Measurements from ENCODE around the gene GMPR.
A peak's percentile ranks its signal among the peaks of the same experiment; 100 is the strongest.

Gene GMPR

DNA sequence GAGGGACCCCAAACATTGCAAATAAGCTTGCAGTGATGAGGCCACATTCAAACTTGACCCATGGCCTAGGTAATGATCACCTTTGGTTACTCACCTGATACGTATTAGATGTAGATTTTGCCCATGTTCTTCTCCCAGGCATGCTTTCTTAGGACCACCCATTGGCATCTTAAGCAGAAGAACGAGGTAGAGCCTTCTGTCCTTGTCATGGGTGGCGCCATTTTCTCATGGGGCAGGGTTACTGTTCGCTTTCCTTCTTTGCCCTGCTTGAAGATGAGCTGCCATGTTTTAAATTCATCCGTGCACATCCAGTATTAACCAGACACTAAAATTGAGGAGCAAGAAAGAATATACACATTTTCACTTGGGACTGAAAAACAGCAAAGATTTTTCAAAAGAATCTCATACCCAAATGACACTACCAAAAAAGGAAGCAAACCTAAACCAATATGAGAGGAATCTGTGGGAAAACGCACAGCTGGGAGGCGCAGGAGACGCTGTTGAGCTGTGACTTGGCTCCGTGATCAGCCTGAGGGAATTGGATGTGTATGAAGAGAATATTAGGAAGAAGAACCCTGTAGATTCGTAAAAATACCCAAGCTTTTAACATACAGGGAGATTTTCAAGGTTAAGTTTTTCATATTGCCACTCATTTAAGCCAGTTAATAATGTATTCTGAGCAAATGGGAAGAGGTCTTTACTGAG lies 36.6 kb downstream of the GMPR start:
- DNase-seq, result no peak

DNA sequence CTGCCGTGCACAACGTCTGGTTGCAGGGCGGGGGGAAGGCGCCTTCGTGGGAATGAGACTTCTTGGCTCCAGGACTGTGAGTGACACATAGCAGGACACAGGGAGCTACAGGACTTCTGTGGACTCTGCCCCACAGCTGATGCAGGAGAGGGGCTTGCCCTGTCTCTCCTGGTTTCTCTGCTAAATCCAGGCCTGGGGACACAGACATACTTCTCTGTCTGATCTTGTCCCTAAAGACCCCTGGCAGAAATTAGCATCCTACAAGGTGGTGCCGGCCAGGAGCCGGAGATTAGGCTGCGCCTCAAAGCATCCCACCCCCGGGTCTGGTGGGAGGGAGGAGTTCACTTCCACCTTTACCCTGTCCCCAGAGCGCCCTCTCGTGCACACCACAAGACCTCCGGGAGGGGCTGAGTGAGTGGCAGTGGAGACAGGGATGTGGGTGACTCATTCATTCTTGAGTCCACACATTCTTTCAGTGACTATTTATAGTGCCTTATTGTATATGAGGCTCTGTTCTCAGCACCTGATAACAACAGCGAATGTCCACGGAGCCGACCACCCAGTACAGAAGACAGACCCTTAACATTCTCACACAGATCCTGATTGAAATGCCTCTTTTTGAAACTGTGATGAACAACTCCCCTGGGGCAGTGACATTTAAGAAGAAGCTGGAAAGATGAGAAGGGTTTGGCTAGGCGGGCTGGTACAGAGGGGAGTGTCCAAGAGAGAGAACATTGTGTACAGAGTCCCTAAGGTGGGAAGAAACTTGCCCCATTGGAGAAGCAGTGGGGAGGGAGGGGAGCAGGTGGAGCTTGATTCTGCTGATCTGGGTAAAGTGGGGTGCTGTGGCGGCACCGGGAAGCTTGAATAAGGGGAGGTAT lies 39.0 kb downstream of the GMPR start:
- DNase-seq, result peak; percentile 95

DNA sequence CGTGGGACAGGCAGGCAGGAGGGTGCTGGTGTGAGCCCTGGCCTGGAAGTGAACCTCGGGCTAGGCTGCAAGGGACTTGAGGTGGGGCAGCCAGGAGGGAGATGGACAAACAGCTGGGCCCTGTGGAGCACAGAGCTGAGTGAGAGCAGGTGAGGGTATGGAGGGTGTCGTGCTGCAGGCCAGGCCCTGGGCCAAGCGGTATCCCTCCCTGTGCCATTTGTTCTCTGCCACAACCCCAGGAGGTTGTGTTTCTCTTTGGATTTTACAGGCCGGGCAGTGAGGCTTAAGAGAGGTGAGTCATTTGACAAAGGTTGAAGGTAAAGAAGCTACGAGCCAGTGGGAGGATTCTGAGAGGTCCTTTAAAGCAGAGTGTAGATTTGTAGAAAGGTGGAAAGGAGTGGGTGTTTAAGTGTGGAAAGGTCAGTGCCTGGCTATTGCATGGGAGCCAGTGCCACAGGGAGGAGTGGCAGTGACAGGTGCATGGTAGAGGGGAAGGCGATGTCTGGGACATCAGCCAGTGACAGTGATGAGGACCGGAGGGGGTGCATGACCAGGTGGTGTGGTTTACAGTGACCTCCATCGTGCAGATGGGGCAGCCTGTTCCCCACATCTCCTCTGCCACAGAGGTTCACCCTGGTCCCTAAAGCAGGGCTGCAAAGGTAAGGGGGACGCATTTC lies 39.8 kb downstream of the GMPR start:
- no peak for DNase-seq

DNA sequence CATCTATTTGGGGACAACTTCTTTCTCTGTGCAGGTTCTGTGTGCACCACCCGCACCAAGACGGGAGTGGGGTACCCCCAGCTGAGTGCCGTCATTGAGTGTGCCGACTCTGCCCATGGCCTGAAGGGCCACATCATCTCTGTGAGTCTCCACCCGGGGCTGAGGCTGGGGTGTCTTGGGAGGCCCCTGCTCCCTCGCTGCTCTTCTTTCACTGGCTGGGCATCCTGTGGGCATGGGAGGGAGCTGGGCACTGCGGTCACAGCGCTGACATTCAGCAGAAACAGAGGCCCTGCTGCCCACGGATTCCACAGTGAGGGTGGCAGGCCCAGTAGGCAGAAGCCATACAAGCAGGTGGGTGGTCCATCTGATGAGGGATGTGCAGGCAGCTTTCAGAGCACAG lies 40.4 kb downstream of the GMPR start:
- no peak for DNase-seq

DNA sequence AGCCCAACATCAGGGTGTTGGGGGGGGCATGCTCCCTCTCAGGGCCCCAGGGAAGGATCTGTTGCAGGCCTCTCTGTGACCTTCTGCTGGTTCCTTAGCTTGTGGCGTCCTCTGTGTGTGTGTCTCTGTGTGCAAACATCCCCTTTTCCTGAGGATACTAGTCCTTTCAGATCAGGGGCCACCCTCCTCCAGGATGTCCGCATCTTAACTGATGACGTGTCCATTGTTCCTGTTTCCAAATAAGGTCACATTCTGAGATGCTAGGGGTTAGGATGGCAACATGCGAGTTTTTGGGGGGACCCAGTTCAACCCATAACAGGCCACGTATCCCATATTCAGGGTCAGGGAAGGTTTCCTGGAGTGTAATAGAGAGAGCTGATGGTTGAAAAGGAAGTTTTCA lies 40.9 kb downstream of the GMPR start:
- DNase-seq, result no peak

DNA sequence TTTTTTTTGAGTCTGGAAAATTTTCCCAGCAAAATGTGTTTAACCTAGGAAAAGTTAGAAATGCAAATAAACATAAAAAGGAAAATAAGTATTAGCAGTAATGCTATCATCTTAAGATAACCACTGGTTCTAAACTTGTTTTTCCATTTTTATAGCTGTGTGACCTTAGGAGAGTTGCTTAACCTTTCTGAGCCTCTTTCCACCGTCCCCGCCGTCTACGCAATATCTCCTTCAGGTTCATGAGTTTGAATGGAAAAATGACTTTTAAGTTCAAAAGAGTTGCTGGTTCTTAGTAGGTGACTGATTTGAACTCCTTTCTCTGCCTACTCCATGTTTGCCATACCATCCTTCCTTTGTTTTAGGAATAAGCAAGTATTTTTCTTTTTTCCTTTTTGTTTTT lies 44.0 kb downstream of the GMPR start:
- no peak for DNase-seq

DNA sequence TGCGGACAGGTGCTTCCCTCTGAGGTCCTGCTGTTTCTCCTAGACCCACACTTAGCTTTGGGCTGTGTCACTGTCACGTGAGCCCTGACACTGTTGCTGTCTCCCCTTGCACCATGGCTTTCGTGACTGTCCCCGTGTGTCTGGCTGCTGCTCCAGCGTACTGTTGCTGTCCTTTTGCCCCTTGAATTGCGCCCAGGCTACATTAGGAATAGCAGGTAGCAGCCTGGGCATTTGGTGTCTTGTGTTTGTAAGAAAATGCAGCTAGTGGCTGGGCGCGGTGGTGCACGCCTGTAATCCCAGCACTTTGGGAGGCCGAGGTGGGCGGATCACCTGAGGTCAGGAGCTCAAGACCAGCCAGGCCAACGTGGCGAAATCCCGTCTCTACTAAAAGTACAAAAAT lies 46.1 kb downstream of the GMPR start:
- DNase-seq, result no peak

DNA sequence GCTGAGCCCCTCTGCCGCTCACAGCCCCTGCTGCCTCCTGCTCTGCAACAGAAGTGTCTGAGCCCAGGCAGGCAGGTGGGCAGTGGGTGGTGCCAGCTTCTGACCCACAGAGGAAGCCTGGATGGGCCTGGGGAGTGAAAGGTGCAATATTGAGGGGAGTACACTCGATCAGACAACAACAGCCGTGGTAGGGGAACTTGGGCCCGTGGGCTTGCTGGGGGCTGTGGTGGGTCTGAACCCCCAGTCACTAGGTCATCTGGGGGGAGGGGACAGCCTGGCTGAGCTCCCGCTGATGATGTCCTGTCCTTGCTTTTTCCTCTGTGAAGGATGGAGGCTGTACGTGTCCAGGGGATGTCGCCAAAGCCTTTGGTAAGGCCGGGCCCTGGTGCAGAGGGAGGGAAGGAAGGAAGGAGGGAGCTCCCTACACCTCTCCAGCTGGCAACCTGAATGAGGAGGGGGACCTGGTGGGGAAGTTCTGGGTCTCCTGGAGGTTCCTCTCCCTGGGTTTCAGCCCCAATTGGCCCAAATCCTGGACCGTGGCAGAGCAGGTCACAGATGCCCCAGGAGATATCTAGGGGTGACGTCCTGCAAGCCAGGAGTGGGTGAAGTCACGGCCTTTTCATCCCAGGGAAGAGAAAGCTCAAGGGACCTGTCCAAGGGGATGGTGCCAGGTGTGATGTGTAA lies 47.2 kb downstream of the GMPR start:
- no peak for DNase-seq

DNA sequence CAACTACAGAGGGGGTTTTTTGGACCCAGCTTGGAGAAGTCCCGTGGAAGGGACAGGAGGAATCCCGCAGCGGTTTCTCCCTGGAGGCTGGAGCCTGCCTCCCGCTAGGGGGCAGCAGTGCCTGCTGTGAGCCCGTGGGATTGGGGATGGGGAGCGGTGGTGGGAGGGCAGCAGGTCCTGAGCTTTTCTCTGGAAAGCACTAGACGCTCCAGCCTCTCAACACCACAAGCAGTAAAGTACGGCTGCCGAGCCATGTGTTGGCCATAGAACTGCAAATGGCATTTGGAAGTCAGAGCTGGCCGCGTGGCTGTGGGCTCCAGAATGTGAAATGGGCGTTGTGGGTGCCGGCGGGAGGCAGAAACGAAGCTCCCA lies 47.8 kb downstream of the GMPR start:
- peak; percentile 56 for DNase-seq

DNA sequence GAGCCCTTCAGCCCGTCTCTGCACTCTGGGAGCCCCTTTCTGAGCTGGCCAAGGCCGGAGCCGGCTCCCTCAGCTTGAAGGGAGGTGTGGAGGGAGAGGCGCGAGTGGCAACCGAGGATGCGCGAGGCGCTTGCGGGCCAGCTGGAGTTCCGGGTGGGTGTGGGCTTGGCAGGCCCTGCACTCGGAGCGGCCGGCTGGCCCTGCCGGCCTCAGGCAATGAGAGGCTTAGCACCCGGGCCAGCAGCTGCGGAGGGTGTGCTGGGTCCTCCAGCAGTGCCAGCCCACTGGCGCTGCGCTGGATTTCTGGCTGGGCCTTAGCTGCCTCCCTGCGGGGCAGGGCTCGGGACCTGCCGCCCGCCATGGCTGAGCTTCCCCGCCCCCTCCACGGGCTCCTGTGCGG lies 49.8 kb downstream of the GMPR start:
- no peak for DNase-seq

DNA sequence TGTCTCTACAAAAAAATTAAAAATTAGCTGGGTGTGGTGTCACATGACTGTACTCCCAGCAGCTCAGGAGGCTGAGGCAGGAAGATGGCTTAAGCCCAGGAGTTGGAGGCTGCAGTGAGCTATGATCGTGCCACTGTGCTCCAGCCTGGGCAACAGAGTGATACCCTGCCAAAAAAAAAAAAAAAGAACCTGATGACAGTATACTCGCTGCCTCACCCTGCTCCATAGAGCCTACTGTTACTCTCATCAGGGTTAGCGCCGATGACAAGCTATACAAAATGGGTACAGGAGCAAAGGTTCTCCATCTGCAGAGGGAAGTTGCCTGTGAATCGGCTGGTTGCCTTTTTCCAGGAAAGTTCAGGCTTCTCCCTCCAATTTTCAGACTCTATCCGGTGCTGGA lies 53.4 kb downstream of the GMPR start:
- no peak for DNase-seq

DNA sequence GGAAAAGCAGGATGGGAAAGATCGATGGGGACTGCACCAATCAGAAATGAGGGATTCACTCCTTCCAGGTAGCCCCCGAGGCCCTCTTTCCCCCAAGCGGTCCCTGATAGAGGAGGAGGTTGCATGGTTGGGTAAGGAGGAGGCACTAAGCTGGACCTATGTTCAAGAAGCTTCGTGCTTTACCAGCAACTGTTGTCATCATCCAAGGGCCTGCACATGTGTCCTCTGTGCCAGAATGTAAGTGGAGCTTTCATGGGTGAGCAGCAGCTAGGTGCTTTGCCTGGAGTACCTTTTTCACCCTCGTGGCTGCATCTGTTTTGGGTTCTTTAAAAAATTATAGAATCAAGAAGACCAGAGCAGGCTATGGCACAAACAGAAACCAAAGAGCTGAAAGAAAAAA lies 54.0 kb downstream of the GMPR start:
- no peak for DNase-seq

DNA sequence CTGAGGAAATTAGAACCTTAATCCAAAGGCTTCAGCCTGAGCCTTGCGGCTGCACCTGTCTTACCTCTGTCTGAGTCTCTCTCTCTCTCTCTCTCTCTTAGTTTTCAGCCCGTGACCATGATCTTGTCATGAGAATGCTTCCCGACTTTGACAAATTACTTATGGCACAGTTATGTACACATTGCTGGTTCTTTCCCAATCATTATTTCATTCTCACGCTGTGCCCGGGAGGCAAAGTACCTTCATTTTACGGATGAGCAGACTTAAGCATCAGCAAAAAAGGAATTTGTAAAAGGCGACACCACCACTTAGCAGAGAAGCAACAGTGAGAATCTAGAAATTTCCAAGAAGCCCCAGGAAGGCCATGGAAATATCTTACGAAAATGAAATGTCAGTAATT lies 54.6 kb downstream of the GMPR start:
- DNase-seq, result no peak

DNA sequence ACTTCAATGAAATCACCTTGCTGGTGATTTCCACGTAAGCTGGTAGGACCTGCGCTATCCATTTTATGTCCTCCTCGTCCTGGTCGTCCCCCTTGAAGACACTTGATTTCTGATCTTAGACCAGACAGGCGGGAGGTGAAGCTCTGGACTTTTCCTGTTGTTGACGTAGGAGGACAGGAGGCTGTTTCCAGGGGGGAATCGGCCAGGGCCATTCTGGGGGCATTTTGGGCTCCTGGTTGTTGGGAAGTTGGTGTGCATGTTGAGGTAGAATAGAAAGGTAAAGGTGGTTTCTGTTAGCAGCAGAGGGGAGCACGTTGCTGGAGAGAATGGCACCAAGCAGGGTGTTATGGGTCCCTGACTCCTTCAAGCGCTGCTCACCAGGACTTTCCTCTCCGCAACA lies 56.0 kb downstream of the GMPR start:
- no peak for DNase-seq

DNA sequence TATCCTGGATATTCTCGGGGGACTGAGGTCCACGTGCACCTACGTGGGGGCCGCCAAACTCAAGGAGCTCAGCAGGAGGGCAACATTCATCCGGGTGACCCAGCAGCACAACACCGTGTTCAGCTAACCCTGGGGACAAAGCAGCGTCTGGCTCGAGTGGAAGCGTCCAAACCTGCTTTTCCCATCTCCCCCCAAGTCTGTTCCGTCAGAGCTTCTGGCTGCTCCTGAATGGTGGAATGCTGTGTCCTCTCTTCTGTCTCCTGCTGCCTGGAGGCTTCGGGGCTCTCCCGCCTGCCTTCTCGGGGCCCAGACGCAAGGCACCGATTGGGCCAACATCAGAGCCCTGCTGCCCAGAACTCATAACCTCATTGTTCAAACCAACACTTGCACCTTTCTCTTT lies 56.7 kb downstream of the GMPR start:
- DNase-seq, result no peak

DNA sequence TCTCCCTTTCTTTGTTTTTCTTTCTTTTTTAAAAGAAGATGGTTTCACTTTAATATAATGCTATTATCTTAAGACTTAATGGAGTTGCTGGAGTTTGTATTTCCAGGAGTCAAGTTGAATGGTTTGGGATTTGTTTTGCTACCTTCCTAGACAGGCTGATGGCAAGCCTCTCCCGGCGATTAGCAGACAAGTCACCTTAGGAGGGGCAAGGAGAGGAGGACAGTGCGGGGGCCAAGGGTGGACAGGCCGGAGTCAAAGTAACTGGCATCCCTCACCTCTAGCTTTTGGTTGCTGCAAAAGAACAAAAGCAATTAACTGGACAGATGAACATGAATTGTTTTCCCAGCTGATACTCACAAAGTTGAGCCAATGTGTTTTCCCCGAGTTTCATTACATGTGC lies 57.1 kb downstream of the GMPR start:
- no peak for DNase-seq

DNA sequence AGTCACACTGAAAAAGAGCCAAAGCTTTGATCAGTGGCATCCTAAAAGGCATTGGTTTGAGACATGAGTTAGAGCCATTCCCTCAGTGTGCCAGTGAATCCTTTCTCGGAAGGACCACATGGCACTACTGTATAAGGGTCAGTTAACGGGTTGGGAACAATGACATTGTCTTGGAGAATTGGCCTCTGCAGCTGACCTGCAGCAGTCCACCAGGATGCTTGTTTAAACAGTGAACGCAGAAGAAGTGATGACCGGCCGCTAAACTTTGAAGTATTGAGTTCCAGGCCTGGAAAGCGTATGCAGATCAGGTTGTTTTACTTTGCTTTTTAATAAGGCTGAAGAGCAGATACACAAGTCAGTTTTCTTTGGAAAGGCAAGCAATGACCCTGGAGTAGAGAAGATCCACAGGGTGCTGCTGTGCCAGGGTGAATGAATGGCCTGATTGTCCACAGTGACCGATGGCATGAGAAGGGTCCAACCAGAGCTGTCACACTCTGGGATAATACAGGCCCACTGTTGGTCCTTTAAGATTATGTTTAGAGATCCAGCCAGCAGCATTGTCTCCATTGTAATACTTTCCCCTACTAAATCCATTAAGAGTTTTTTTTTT lies 57.8 kb downstream of the GMPR start:
- DNase-seq, result no peak

DNA sequence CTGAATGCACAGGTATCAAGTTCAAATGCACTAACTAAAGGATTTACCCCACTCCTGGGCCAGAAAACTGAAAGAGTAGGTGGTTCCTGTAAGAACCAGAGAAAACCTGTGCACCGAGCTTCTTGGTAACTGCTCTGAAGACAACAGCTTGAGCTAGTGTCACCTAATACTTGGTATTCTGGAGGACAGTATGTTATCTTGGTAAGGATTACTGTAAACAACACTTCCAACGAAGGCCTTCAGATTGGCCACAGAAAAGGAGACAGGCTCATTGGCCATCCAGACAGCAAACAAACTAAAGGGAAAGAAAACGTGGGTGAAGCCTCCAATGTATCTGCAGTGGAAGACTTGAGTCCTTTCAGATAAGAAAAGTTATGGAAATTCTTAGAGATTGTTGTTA lies 61.5 kb downstream of the GMPR start:
- no peak for DNase-seq

DNA sequence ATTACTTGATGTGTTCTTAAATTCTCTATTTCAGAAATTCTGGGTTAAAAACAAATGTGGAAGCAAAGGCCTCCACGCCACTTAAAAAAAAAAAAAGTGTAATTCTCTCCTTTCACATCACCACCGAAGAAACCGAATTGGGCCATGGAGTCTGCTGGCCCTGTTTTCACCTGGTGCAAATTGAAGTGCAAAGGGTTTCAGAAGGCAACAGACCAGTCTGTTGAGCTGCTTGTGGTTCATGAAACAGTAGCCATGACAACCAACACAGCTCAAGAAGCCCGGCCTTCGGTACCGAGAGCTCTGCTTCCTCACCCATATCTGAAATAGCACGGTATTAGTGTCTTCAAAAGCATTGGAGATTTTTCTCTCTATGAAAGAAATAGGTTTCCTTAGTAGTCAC lies 63.1 kb downstream of the GMPR start:
- DNase-seq, result no peak

DNA sequence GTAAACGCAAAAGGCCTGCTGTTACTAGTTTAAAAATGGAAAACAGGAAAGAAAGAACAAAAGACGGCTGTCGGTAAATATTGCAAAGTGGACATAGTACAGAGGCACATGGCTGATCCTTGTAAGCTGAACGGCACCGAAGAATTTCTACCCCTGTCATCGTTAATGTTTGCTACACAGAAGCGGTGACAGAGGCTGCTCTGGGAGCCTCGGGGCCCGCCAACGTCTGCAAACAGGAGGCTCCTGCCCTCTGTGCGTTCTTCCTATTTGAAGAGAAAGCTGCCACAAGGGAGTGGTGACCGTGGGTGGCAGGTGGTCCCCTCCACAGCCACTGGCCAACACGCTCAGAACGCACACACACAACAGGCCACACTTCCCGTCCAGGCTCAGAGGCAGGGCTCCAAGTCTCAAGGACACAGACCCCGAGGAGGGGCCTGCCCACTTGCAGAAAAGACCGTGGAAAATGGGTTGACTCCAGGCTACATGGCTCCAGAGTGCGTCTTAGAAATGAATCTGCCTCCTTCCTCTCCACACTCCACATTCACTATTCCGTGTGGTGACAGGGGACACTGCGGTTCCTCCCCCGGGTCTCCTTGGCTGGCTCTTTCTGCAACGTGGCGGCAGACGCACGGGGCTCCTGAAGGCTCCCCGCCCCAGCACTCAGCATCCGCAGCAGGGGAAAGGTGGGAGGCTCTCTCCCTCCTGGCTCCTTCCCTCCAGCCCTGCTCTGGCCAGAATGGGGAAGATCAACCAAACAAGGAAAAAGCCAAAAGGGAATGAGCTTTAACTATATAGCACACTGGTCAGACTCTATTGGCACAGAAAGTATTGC lies 64.5 kb downstream of the GMPR start:
- no peak for DNase-seq

DNA sequence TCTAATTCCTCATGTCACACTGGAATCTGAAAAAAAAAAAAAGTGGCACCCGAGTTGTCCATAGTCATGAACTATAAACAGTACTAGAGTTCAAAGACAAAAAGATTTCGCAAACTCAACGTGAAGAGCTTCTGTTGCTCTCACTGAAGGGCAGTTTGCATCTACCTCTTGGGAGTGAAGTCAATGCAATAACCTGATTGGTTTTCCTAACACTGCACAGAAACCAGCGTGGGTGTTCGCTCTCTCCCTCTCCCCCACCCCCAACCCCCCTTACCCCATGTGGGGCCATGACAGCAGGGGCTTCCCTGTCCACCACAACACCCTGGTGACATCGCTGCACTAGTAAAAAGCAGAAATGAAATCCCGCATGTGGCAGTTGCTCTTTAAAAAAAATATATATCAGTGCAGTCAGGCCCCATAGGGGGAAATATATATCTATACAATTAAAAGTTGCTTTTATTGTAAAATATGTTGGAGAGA lies 66.9 kb downstream of the GMPR start:
- no peak for DNase-seq

DNA sequence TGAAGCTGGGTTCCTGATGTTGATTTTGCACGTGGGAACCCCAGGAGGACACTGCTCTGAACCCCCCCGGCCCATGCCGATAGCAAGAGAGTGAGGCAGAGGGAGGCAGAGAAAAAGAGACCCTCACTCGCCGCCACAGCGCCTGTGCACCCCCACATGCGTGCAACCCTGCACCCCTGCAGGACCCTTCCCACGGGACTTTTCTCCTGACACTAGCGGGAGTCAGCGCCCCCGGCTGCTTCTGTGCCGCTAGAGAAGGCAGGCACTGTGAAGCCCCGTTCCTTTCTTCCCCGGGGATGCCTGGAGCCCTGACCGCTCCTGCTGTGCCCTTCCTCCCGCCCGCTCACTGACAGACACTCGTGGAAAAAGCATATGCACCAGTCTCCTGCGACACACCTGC lies 67.4 kb downstream of the GMPR start:
- no peak for DNase-seq
